ENCODE data around the gene TOMM5.

The TOMM5 gene

DNA sequence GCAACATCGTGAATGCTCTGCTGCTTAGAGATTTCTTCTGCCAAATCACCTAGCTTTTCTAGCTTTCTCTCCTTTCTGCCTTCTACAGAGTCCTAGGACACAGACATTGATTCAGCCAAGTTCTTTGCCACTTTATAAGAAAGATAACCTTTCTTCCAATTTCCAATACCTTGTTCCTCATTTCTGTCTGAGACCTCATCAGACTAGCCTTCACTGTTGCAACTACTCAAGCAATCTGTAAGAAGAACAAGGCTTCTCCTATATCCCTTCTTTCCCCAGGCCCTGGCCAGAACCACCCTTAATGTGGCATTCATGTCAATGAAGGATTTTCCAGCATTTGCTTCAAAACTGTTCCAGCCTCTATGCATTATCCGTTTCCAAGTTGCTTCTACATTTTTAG lies 40.5 kb downstream of the TOMM5 start:
- no peaks in the 10 kb centered on the region for H4K20me1 ChIP-seq (ENCODE audit: insufficient read depth, low read length, poor library complexity, severe bottlenecking)
- no peak overlapping the region for H3K9ac ChIP-seq (ENCODE audit: low read depth, low read length, poor library complexity, severe bottlenecking)
- no peak overlapping the region for H3K4me2 ChIP-seq (ENCODE audit: low read depth, low read length, poor library complexity, severe bottlenecking)
- no peaks in the 10 kb centered on the region for H3K36me3 ChIP-seq (ENCODE audit: insufficient read depth, low read length)
- H3K27me3 ChIP-seq (ENCODE audit: insufficient read depth, low read length, poor library complexity, severe bottlenecking) = no peaks in the 10 kb centered on the region
- H3K9me3 ChIP-seq (ENCODE audit: insufficient read depth, low read depth, low read length) = no peaks in the 10 kb centered on the region
- no peaks in the 10 kb centered on the region for H3F3A ChIP-seq (ENCODE audit: low read depth)
- H3K4me3 ChIP-seq (ENCODE audit: low read length, poor library complexity, severe bottlenecking) = no peak overlapping the region
- H3K79me2 ChIP-seq (ENCODE audit: insufficient read depth, low read length) = no peaks in the 10 kb centered on the region
- no peak overlapping the region for H2AFZ ChIP-seq (ENCODE audit: low read length)
- TF ChIP-seq EZH2phosphoT487 (IDR thresholded peaks at IDR 0.05; ENCODE audit: borderline replicate concordance) (no peak), CTCF (conservative IDR thresholded peaks at IDR 0.05; ENCODE audit: low read length) (no peak)
- peaks cover 4% of the 10 kb centered on the region for H3K4me1 ChIP-seq (ENCODE audit: insufficient read depth, low read length, poor library complexity, severe bottlenecking)
- no peaks in the 10 kb centered on the region for H3K9me2 ChIP-seq (replicated peaks; ENCODE audit: low read depth, low read length)

GRCh38 chr9:37551468-37551867 lies 40.9 kb downstream of the TOMM5 start:
- H3K9ac ChIP-seq (ENCODE audit: low read depth, low read length, poor library complexity, severe bottlenecking) = no peak overlapping the region
- H2AFZ ChIP-seq (ENCODE audit: low read length) = no peak overlapping the region
- no peaks in the 10 kb centered on the region for H3K36me3 ChIP-seq (ENCODE audit: insufficient read depth, low read length)
- H3K27me3 ChIP-seq (ENCODE audit: insufficient read depth, low read length, poor library complexity, severe bottlenecking) = no peaks in the 10 kb centered on the region
- TF ChIP-seq CTCF (conservative IDR thresholded peaks at IDR 0.05; ENCODE audit: low read length) = no peak
- TF ChIP-seq EZH2phosphoT487 (IDR thresholded peaks at IDR 0.05; ENCODE audit: borderline replicate concordance) = no peak
- no peak overlapping the region for H3K4me2 ChIP-seq (ENCODE audit: low read depth, low read length, poor library complexity, severe bottlenecking)
- H3F3A ChIP-seq (ENCODE audit: low read depth) = no peaks in the 10 kb centered on the region
- no peak overlapping the region for H3K4me3 ChIP-seq (ENCODE audit: low read length, poor library complexity, severe bottlenecking)
- H3K9me2 ChIP-seq (replicated peaks; ENCODE audit: low read depth, low read length) = no peaks in the 10 kb centered on the region
- H4K20me1 ChIP-seq (ENCODE audit: insufficient read depth, low read length, poor library complexity, severe bottlenecking) = no peaks in the 10 kb centered on the region
- H3K9me3 ChIP-seq (ENCODE audit: insufficient read depth, low read depth, low read length) = no peaks in the 10 kb centered on the region
- no peaks in the 10 kb centered on the region for H3K79me2 ChIP-seq (ENCODE audit: insufficient read depth, low read length)
- peaks cover 4% of the 10 kb centered on the region for H3K4me1 ChIP-seq (ENCODE audit: insufficient read depth, low read length, poor library complexity, severe bottlenecking)

- H3K36me3 ChIP-seq (ENCODE audit: insufficient read depth, low read length) = no peaks in the 10 kb centered on the region
- no peaks in the 10 kb centered on the region for H3K79me2 ChIP-seq (ENCODE audit: insufficient read depth, low read length)
- TF ChIP-seq EZH2phosphoT487 (IDR thresholded peaks at IDR 0.05; ENCODE audit: borderline replicate concordance) (no peak), CTCF (conservative IDR thresholded peaks at IDR 0.05; ENCODE audit: low read length) (no peak)
- H4K20me1 ChIP-seq (ENCODE audit: insufficient read depth, low read length, poor library complexity, severe bottlenecking) = no peaks in the 10 kb centered on the region
- H3K9me2 ChIP-seq (replicated peaks; ENCODE audit: low read depth, low read length) = no peaks in the 10 kb centered on the region
- H3F3A ChIP-seq (ENCODE audit: low read depth) = no peaks in the 10 kb centered on the region
- H2AFZ ChIP-seq (ENCODE audit: low read length) = no peak overlapping the region
- H3K4me1 ChIP-seq (ENCODE audit: insufficient read depth, low read length, poor library complexity, severe bottlenecking) = peaks cover 4% of the 10 kb centered on the region
- no peak overlapping the region for H3K4me2 ChIP-seq (ENCODE audit: low read depth, low read length, poor library complexity, severe bottlenecking)
- no peak overlapping the region for H3K9ac ChIP-seq (ENCODE audit: low read depth, low read length, poor library complexity, severe bottlenecking)
- H3K4me3 ChIP-seq (ENCODE audit: low read length, poor library complexity, severe bottlenecking) = no peak overlapping the region
- H3K27me3 ChIP-seq (ENCODE audit: insufficient read depth, low read length, poor library complexity, severe bottlenecking) = no peaks in the 10 kb centered on the region
- H3K9me3 ChIP-seq (ENCODE audit: insufficient read depth, low read depth, low read length) = no peaks in the 10 kb centered on the region
Measured at GRCh38 chr9:37550781-37551180, 41.6 kb downstream of the TOMM5 start.
